Fibroblast of pulmonary artery (primary cell): ENCODE measurements around the gene BRIP1.

ENCODE experiments used
- DNase-seq: peaks from one replicate; pipeline ENCODE4 v3.0.0-alpha.2; 2010; ENCODE audit warnings: low read depth
- H3K4me3 ChIP-seq: replicated peaks from 2 replicates; pipeline ENCODE4 v1.5.1; 2011; ENCODE audit warnings: low read depth, mild to moderate bottlenecking, control low read depth, low read length, moderate library complexity
- TF ChIP-seq, protein P1 (sequence below): IDR thresholded peaks from 2 replicates; pipeline ENCODE4 v1.5.1; 2011; ENCODE audit warnings: mild to moderate bottlenecking, control low read depth, low read length, inconsistent platforms; ENCODE audit errors: missing control alignments

Gene BRIP1

DNA sequence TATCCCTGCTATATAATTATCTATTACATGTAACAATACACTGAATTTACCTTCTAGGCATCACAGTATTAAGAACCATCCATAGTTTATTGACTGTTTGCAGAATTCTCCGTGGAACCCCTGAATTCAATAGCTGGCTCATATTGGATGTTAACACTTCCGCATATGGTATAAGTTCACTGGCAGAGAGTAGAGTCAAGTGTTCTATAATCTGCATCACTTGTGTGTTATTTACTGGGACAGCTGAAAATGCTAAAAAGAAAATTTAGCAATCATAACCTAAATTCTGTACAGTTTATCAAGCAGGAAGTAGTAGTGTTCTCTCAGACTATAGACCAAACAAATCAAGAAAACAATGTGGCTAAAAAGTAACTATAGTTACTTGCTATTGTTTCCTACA, 14.5 kb upstream of the BRIP1 start:
- no peak overlapping the region for H3K4me3 ChIP-seq
- TF ChIP-seq, protein P1, sequence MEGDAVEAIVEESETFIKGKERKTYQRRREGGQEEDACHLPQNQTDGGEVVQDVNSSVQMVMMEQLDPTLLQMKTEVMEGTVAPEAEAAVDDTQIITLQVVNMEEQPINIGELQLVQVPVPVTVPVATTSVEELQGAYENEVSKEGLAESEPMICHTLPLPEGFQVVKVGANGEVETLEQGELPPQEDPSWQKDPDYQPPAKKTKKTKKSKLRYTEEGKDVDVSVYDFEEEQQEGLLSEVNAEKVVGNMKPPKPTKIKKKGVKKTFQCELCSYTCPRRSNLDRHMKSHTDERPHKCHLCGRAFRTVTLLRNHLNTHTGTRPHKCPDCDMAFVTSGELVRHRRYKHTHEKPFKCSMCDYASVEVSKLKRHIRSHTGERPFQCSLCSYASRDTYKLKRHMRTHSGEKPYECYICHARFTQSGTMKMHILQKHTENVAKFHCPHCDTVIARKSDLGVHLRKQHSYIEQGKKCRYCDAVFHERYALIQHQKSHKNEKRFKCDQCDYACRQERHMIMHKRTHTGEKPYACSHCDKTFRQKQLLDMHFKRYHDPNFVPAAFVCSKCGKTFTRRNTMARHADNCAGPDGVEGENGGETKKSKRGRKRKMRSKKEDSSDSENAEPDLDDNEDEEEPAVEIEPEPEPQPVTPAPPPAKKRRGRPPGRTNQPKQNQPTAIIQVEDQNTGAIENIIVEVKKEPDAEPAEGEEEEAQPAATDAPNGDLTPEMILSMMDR: no peak
- no peak for DNase-seq

- no peak overlapping the region for H3K4me3 ChIP-seq
- no peak for DNase-seq
- TF ChIP-seq, protein P1: no peak
These were observed 12.5 kb upstream of the BRIP1 start for GRCh38 chr17:61875804-61876203.

GRCh38 chr17:61875285-61875684, 12.0 kb upstream of the BRIP1 start:
- no peak for DNase-seq
- H3K4me3 ChIP-seq: no peak overlapping the region
- TF ChIP-seq, protein P1: no peak

DNA sequence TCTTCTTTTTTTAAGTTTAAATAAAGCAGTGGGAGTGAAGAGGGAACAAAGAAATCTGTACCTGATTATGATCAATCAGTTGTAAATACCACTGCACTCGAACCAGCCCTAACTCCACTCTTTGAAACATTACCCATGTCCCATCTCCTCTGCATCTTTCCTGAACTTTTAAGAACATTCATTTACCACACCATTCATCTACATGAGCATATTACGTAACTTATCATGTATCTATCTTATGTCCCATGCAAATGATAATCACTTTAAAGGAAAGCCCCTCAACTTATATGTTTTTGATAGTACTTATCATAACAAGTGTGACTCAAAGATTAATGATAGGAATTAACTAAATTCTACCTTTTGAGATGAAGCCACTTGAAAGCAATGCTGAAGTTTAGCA, 10.7 kb upstream of the BRIP1 start:
- TF ChIP-seq, protein P1: no peak
- no peak overlapping the region for H3K4me3 ChIP-seq
- DNase-seq: no peak

DNA sequence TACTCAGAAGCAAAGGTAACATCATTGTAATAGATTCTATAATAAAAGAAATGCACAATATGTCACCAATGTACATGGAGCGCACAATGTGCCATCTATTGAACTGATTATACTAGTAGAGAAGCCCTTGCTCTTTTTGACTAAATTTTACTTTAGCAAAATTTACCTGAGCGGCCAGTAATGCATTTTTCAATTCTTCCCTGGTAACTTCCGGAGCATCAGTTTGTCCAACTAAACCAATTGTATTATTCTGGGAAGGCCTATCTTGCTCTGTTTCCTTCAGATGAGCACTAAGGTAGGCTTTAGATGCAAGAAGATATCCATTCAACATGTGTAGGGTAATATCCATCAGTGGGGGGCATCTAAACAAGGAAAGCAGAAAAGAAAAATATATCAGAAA, 8.8 kb upstream of the BRIP1 start:
- no peak for DNase-seq
- H3K4me3 ChIP-seq: no peak overlapping the region
- TF ChIP-seq, protein P1: no peak

DNA sequence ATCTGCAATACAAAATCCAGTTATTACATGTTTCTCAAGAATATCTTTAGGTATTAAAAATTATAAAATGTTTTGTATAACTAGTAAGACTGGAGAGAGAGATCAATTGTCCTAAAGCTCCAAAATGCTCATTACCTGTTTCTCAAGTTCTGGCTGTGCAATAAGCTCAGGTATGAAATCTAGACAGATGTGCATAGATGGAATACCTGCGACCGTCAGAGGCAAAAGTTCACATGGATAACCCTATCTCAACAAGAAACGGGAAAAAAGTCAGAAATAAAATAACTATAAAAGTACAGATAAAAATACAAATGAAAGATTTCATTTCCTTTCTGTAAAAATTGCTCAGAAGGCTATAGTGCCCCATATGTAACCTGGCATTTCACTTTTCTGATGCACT, 5.8 kb upstream of the BRIP1 start:
- TF ChIP-seq, protein P1: no peak
- DNase-seq: no peak
- H3K4me3 ChIP-seq: no peak overlapping the region

DNA sequence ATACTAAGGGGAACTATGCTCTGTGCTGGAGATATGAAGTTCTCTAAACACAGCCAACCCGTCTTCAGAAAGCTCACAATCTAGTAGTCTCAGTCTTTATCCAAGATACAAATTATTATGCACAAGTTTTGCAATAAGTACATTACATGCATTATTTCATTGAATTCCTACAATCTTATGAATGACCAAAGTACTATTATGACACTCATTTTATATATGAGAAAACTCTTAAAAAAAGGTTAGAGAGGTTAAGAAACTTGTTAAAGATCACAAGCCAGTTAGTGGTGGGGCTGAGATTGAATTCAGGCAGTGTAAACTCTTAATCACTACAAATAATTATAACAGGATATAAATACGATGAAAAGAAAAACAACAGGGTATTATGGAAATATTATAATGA, 4.7 kb upstream of the BRIP1 start:
- TF ChIP-seq, protein P1: no peak
- no peak for DNase-seq
- H3K4me3 ChIP-seq: no peak overlapping the region
